Pancreas (tissue), 10 donors: ENCODE data around the gene FAM13B. TPM values are rescaled to one million over a fixed set of nuclear protein-coding genes. Genes with fewer than 3 reads are reported as not detected.

Experiments
- ATAC-seq, 4 donors: fragments of 200-7000 bp; cut with Tn5 transposase; one replicate each; pipeline versions ENCODE4 v1.8.0 to v1.9.1; 2020; ENCODE audit warnings: mild to moderate bottlenecking in 4 of 4, moderate library complexity in 4 of 4
- DNase-seq, 6 donors: peaks; one replicate each; pipeline ENCODE4 v3.0.0-alpha.2; 2020
- FAIRE-seq: peaks from 2 replicates; lab custom pipeline; 2012; peaks lifted over from hg19 to GRCh38; lab: Jason Lieb, UNC
- H3K27ac ChIP-seq, 4 donors: fragments of 200-600 bp; sonication (generic); 1 replicate in 3 of 4; 2 replicates in 1 of 4; pipeline versions ENCODE4 v1.5.0 to v1.8.0; 2020
- H3K27me3 ChIP-seq, 4 donors: fragments of 200-600 bp; one replicate each; pipeline ENCODE4 v1.8.0; 2021
- H3K36me3 ChIP-seq, 3 donors: fragments of 200-600 bp; sonication (generic) in 1 of 3; one replicate each; pipeline versions ENCODE4 v1.5.0 to v1.8.0; 2020 to 2021
- H3K4me1 ChIP-seq, 3 donors: fragments of 200-600 bp; one replicate each; pipeline ENCODE4 v1.8.0; 2021
- H3K4me3 ChIP-seq, 4 donors: fragments of 200-600 bp; sonication (generic) in 2 of 4; one replicate each; pipeline versions ENCODE4 v1.5.0 to v1.8.0; 2020 to 2021
- H3K9me3 ChIP-seq, 4 donors: fragments of 200-600 bp; one replicate each; pipeline ENCODE4 v1.8.0; 2021
- CTCF ChIP-seq, 4 donors: fragments of 200-600 bp; sonication (generic) in 3 of 4; IDR thresholded peaks; one replicate each; pipeline versions ENCODE4 v1.5.0 to v1.8.0; 2021; ENCODE audit warnings: antibody characterized with exemption in 4 of 4
- WGBS, 2 donors: extraction: QIAGEN DNeasy Blood & Tissue Kit; methylation state at CpG; one replicate each; pipeline ENCODE4 v1.1.7; 2013; 5-methylcytosine and 5-hydroxymethylcytosine counted together
- intact Hi-C, 3 donors: fragments of 100-400 bp; cut with DNase I; formaldehyde crosslinking; loops; one replicate each; pipeline versions ENCODE4 v1.11.1 to v1.14.2; 2022
- polyA plus RNA-seq, 2 donors: library from polyadenylated mRNA; stranded (reverse); fragments of 200-250 nt; gene quantifications; one replicate each; pipeline ENCODE4 v1.2.3, GENCODE V29; 2013
- total RNA-seq, 6 donors: library from RNA; stranded (reverse); fragmentation: NEBNext Ultra II Directional in 4 of 6; extraction: Animal tissue kit (Norgen Biotek cat#: 25700) in 4 of 6; gene quantifications; one replicate each; pipeline versions ENCODE4 v1.2.1 to v1.2.4, GENCODE V29; 2021 to 2023
- donor health status: healthy with polysubstance abuse.
- donor health status: DM: no; HTN: no; CAD: no; lungs with moderate emphysema.
- donor health status: DM: no; HTN: no; CAD: no.
- donor health status: control.
- donor health status: control.
- donor health status: Bipolar disorder and iron deficiency.
- donor health status: DM: yes; HTN: yes; CAD: no.
- donor health status: DM: no; HTN: no; CAD: no.
- donor health status: DM: no; HTN: no; CAD: no.
- donor health status: DM: yes; HTN: yes; CAD: no.

Gene FAM13B
- total and polyA plus RNA-seq, 8 donors = 5.6 to 17.8 (median 11.2) TPM

GRCh38 chr5:138038826-138039225 lies 5.9 kb upstream of the FAM13B start:
- H3K9me3 ChIP-seq = no peaks in the 10 kb centered on the region
- no peaks in the 10 kb centered on the region for H3K27me3 ChIP-seq
- no peak overlapping the region for H3K4me3 ChIP-seq
- intact Hi-C loops = no loop called here
- TF ChIP-seq CTCF (IDR thresholded peaks at IDR 0.05) = no peak
- no peaks in the 10 kb centered on the region for H3K36me3 ChIP-seq
- no peak for DNase-seq
- no peaks in the 10 kb centered on the region for H3K4me1 ChIP-seq
- ATAC-seq = no peak
- WGBS, 2 donors = 82 to 88% methylated on average over 1 of the region's 1 CpG
- no peak overlapping the region for H3K27ac ChIP-seq
- no peak for FAIRE-seq

GRCh38 chr5:138037907-138038633 lies 5.2 kb upstream of the FAM13B start:
- DNase-seq = no peak
- H3K9me3 ChIP-seq = no peaks in the 10 kb centered on the region
- no peak overlapping the region for H3K27ac ChIP-seq
- H3K4me1 ChIP-seq = no peaks in the 10 kb centered on the region
- no peaks in the 10 kb centered on the region for H3K36me3 ChIP-seq
- intact Hi-C loops = no loop called here
- ATAC-seq = no peak
- H3K27me3 ChIP-seq = no peaks in the 10 kb centered on the region
- TF ChIP-seq CTCF (IDR thresholded peaks at IDR 0.05) = no peak
- no peak for FAIRE-seq
- whole genome bisulfite sequencing, 2 donors = 80 to 83% methylated on average over 1 of the region's 1 CpG
- H3K4me3 ChIP-seq = no peak overlapping the region

GRCh38 chr5:138037271-138037670 lies 4.4 kb upstream of the FAM13B start:
- H3K4me1 ChIP-seq = no peaks in the 10 kb centered on the region
- ATAC-seq (no peak), DNase-seq (no peak), FAIRE-seq (no peak)
- intact Hi-C loops = no loop called here
- no peaks in the 10 kb centered on the region for H3K36me3 ChIP-seq
- no peaks in the 10 kb centered on the region for H3K9me3 ChIP-seq
- no peaks in the 10 kb centered on the region for H3K27me3 ChIP-seq
- no peak overlapping the region for H3K4me3 ChIP-seq
- H3K27ac ChIP-seq = no peak overlapping the region
- no peak for TF ChIP-seq CTCF (IDR thresholded peaks at IDR 0.05)

- H3K27me3 ChIP-seq = no peaks in the 10 kb centered on the region
- H3K4me3 ChIP-seq = no peak overlapping the region
- no peaks in the 10 kb centered on the region for H3K9me3 ChIP-seq
- peak in 4 of 6 donors; percentile 42 to 71 (median 62) for DNase-seq
- no peaks in the 10 kb centered on the region for H3K36me3 ChIP-seq
- FAIRE-seq = peak; percentile 64
- peaks cover 8 to 9% (median 9%) of the 10 kb centered on the region in 3 donors for H3K4me1 ChIP-seq
- peak; percentile 35 to 68 (median 62) for TF ChIP-seq CTCF (IDR thresholded peaks at IDR 0.05)
- no peak overlapping the region for H3K27ac ChIP-seq
- 31 to 35% methylated on average over 11 of the region's 11 CpGs for WGBS, 2 donors
- intact Hi-C loops = no loop called here
- peak; percentile 42 to 67 (median 62) for ATAC-seq
Observed at GRCh38 chr5:138035605-138036537, 3.0 kb upstream of the FAM13B start.
